ENCODE data around the gene H19.

Gene H19

GRCh38 chr11:1997755-1998154 lies at the start of gene H19:
Gene H19, minus strand, starts transcription at chr11:1997842.
- DNase-seq (ENCODE audit: low read depth): no peak

DNA sequence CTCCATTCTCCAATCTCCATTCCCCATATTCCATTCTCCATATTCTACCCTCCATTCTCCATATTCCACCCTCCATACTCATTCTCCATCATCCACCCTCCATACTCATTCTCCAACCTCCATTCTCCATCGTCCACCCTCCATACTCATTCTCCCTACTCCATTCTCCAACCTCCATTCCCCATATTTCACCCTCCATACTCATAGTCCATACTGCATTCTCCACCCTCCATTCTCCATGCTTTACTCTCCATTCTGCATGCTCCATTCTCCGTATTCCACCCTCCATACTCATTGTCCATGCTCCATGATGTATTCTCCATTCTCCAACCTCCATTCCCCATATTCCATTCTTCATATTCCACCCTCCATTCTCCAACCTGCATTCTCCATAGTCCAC lies 44.3 kb upstream of the H19 start:
- DNase-seq (ENCODE audit: low read depth): no peak

GRCh38 chr11:2041153-2041552 lies 43.5 kb upstream of the H19 start:
- no peak for DNase-seq (ENCODE audit: low read depth)

DNA sequence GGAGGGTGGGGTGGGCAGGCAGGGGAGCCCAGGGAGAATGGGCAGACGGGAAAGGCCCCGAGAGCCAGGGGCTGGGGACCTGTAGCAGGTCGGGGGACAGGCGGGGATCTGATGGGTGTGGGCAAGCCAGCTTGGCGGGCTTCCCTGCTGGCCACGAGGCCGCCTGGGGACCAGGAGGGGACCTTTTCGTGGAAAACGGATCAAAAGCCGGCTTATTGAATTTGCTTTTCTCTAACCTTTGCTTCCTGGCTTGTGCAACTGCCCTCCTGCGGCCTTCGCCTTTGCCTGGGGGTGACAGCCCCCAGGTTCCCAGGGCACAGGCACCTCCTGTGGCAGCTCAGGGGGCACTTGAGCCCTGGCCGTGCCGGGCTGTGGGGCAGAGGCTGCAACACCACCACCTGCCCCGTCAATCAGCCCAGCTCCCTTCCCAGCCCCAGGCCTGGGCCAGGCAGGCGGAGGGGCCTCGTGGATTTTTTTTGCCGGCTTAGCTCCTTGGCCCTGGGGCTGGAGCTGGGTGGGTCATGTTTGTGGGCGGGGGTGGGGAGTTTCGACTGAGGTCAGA lies 41.6 kb upstream of the H19 start:
- DNase-seq (ENCODE audit: low read depth): no peak

GRCh38 chr11:2036863-2037486 lies 39.3 kb upstream of the H19 start:
- DNase-seq (ENCODE audit: low read depth): no peak

- no peak for DNase-seq (ENCODE audit: low read depth)
Measured at GRCh38 chr11:2035382-2035781, 37.7 kb upstream of the H19 start.

- DNase-seq (ENCODE audit: low read depth): no peak
Measured at GRCh38 chr11:2031058-2031457, 33.4 kb upstream of the H19 start.

DNA sequence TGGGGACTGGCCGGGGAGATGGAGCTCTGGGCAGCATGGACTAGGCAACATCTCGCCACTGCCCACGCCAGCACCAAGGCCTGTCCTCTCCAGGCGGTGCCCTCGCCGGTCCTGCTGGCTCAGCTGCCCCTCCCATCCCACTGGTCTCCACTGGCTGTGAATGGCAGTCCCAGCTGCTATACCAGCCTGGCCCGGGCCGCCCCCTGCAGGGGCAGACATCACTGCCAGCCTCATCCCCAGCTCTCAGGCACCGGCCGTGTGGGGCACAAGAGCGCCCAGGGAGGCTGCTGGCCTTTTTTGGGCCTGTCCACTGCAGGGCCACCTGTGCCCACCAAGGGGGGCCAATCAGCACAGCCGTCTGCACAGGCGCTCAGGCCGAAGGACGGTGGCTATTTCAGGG lies 30.1 kb upstream of the H19 start:
- DNase-seq (ENCODE audit: low read depth): no peak

DNA sequence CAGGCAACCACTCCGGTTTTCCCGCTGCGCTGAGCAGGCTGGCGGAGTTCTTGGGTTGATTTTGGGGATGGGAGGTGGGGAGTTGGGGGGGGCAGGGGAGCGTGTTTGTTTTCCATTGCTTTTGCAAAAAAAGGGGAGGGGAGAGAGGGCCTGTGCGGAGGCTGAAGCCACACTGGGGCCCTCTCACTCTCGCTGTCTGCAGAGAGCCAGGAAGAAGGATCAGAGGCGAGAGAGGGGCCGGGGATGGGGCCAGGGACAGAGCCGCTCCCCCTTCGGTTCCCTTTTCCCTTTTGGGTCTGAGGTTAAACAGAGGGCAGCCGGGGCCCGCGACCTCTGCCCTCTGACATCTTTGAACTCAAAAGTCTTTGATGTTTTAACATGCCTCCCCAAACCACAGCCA lies 17.4 kb upstream of the H19 start:
- DNase-seq (ENCODE audit: low read depth): no peak

- DNase-seq (ENCODE audit: low read depth): no peak
Measured at GRCh38 chr11:2012440-2012839, 14.8 kb upstream of the H19 start.

DNA sequence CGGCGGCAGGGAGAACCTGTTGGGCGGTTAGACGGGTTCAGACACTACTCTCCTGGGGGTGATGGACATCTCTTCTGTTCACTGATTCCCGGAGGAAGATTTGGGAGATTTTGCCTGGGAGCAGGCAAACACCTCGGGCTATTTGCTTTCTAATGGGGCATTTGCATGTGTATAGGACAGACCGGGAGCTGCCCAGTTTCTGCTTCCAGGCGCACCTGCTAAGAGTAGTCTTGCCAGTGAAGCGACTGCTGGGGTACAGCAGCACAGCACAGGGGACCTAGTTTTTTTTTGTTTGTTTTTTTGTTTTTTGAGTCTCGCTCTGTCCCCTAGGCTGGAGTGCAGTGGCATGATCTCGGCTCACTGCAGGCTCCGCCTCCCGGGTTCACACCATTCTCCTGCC lies 6.8 kb upstream of the H19 start:
- DNase-seq (ENCODE audit: low read depth): no peak

GRCh38 chr11:2002807-2003206 lies 5.2 kb upstream of the H19 start:
- DNase-seq (ENCODE audit: low read depth): no peak

DNA sequence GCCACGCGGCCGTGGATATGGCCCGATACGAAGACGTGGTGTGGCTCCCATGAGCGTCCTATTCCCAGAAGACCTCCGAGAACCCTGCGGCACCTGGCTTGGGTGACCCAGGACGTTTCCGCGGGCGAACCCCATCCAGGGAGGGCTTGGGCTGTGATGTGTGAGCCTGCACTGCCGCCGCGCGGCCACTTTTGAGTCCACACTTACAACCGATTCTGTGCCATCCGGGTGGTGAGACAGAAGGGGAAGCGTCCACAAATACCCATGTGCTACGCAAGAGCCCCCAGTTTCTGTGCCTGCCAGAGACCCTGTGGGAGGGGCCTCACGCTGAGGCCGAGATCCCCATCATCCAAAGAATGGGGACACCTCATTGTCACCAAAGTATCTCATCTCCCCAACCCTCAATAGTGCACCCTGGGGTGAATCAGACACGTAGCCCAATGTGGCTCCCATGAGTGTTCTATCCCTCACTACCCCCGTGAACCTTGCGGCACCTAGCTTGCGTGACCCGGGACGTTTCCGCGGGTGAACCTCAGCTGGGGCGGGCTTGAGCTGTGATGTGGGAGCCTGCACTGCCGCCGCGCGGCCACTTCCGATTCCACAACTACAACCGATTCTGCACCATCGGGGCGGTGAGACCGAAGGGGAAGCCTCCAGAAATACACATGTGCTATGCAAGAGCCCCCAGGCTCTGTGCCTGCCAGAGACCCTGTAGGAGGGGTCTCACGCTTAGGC lies 4.6 kb upstream of the H19 start:
- no peak for DNase-seq (ENCODE audit: low read depth)

- no peak for DNase-seq (ENCODE audit: low read depth)
Measured at GRCh38 chr11:1998861-1999260, 1.2 kb upstream of the H19 start.

DNA sequence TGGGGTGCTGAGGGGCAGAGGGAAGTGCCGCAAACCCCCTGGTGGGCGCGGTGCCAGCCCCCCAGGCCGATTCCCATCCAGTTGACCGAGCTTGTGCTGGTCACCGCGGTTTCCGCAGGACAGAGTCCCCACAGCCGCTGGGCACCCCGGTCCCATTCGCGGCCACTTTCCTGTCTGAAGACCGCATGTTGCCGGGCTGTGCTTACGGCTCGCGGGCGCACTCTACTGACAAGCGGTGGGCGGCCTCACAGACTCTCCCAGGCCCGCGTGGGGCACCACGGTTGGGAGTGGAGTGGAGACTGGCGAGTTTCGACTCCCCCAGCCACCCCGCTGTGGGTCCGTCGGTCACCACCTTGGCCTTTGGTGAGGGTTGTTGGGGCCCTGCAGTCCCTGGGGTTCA lies 648 bp upstream of the H19 start:
- no peak for DNase-seq (ENCODE audit: low read depth)

DNA sequence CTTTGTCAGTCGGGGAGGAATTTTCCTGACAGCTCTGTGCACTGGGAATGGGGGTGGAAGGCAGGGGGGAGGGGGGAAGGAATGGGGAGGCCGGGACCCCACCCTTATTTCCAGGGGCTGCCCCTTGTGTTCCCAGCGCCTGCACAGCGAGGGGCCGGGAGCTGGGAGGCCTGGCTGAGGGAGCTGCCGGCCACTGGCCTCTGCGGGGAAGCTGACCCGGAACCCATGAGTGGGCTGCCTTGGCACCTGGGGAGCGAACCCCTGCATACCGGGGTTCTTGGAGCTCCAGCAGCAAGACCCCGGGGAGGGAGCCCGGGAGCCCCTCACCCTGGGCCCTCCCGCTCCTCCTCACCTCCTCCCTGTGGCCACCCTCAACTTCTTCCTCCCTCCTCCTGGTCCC lies 3.5 kb downstream of the H19 start:
- no peak for DNase-seq (ENCODE audit: low read depth)

DNA sequence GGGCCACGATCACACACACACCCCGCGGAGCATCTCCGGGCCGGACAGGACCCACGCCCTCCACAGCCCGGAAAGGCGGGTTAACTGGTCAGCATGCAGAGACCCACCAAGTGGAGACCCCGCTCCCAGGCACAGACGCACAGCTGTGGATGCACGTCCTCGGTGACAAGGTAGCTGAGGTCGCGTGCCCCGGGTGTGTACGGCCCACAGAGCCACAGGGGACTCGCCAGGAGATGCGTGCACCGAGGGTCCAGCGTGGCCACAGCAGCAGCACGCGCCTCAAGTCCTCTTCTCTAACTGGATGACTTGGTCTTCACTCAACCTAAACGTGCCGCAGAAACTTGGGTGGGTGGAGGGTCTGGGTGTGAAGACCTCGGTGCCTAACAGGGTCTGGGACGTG lies 5.5 kb downstream of the H19 start:
- DNase-seq (ENCODE audit: low read depth): no peak

- DNase-seq (ENCODE audit: low read depth): no peak
Measured at GRCh38 chr11:1990872-1991578, 6.6 kb downstream of the H19 start.

- no peak for DNase-seq (ENCODE audit: low read depth)
Measured at GRCh38 chr11:1989953-1990352, 7.7 kb downstream of the H19 start.

GRCh38 chr11:1988667-1989317 lies 8.8 kb downstream of the H19 start:
- DNase-seq (ENCODE audit: low read depth): no peak

GRCh38 chr11:1988174-1988573 lies 9.5 kb downstream of the H19 start:
- DNase-seq (ENCODE audit: low read depth): no peak

DNA sequence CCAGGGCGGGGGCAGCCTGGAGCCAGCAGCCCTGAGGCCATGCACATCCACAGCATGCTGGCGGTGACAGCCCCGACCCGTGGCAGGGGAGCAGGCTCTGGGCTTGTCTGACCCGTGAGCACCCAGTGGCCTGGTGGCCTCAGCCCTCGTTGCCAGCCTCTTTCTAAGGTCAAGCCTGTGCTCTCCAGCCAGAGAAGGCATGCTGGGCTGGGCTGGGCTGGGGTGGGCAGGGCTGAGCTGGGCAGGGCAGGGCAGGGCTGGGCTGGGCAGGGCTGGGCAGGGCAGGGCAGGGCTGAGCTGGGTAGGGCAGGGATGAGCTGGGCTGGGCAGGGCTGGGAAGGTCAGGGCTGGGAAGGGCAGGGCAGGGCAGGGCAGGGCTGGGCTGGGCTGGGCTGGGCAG lies 10.6 kb downstream of the H19 start:
- DNase-seq (ENCODE audit: low read depth): no peak

GRCh38 chr11:1983601-1983961 lies 14.1 kb downstream of the H19 start:
- DNase-seq (ENCODE audit: low read depth): no peak
